GM18873 (cell line): ENCODE data around the gene SHROOM2.

Experiments
- ATAC-seq: cut with Tn5 transposase; IDR thresholded peaks from one replicate; pipeline ENCODE4 v1.9.1; 2021; ENCODE audit warnings: mild to moderate bottlenecking, moderate library complexity, moderate number of reproducible peaks; ENCODE audit not compliant: unreplicated experiment, low FRiP score

Gene SHROOM2

DNA sequence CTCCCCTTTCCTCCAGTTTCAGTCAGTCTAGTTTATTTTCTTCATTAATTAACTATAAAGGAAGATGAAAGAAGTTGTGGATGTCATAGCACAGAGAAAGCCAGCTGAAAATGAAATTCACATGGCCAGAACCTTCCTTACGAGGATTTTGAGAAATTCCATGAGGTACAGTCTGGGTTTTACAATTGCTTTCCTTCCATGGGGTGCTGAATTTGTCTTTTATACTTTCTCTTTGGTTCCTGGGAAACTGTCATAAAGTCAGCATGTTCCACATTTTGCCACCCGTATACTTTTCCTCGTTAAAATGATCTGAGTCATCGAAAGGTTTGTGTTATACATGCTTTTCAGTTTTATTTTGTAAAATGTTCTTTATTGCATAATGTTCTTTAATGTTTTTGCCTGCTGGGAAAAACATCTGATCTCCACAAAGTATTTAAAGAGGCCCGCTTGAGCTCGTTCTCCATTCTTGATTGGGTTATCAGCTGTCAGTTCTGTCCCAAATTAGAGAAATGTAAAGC, 102.8 kb downstream of the SHROOM2 start:
- no peak for ATAC-seq

DNA sequence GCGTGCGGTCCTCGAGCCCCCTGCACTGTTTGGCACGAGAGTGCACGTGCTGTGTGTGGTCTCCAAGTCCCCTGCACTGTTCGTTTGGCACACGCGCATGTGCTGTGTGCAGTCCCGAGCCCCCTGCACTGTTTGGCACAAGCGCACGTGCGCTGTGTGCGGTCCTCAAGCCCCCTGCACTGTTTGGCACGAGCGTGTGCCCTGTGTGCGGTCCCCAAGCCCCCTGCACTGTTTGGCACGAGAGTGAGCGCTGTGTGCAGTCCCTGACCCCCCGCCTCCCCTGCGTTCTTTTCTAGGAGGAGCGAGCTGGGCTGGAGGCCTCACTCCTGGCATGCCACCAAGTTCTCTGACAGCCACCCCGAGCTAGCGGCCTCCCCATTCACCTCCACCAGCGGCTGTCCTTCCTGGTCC, 104.5 kb downstream of the SHROOM2 start:
- ATAC-seq = no peak

GRCh38 chrX:9895225-9895912, 109.1 kb downstream of the SHROOM2 start:
- no peak for ATAC-seq

DNA sequence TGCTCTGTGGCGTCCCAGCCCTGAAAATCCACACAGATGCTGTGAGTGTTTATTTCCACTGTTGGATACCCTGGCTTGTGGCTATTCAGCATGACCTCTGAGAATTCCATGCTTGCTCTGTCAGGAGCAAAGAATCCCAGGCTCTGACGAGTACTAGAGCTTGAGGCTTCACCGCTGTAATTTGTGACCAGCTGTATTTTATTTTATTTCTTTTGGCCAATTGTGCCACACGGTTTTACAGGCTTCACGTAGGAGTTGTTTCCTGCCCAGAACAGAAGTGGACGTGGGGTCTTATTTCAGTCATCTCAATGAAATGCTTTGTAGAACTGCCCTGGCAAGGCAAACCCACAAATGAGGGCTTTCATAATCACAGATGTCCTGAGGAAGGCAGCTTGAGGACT, 111.5 kb downstream of the SHROOM2 start:
- no peak for ATAC-seq

DNA sequence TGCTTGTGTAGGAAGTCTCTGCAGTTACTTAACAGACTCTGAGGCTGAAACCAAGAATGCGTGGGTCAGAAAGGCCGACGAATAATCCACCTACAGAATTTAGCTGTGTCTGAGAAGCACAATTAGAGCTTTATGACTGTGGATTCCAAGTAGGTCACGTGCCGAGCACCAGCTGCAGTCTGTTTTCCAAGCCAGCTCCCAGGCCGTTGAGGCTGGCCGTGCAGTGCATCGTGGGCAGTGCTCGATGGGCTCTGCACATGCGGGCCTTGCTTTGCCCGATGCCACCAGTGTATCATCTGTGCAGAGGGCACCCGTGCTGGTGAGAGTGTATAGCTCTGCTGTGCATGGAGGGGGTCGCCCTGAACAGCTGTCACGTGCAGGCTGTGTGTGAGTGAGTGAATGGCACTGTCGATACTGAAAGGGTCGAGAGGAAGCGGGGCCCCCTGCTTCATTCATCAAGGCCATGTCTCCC, 113.4 kb downstream of the SHROOM2 start:
- ATAC-seq = no peak

DNA sequence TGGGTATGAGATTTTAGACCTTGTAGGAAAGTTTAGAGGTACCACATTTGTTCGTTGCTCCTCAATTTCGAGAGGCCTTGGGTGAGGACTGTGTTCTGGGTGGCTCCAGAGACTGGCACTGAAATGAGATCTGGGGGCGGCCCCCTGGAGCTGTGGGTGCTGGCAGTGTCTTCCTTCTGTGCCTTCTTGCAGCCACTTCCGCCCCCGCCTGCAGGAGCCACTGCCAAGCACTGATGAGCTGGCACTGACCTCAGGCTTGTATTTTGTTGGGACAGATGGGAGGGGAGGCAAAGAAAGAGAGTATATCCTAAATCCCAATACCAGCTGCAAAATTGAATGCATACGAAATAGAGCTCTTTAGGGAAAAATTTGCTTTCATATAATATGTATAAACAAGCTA, 116.4 kb downstream of the SHROOM2 start:
- ATAC-seq = no peak

- ATAC-seq = no peak
These were observed 116.9 kb downstream of the SHROOM2 start for GRCh38 chrX:9903146-9903545.

DNA sequence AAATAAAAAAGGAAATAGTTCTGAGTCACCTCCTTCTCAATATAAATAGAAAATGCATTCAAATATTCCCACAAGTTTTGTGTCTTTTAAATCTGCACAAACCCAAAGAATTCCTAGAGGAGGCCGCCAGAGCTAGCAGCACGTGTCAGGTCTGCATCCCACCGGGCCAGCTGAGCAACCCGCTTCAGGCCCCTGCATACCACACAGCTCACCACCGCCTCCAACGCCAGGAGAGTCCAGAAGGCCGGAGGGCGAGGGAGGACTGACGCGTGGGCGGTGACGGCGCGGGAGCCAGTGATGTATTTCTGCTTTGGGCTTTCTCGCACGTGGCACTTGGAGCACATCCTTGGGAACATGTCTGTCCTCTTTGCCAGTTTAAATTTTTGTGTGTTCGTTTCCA, 119.1 kb downstream of the SHROOM2 start:
- no peak for ATAC-seq

DNA sequence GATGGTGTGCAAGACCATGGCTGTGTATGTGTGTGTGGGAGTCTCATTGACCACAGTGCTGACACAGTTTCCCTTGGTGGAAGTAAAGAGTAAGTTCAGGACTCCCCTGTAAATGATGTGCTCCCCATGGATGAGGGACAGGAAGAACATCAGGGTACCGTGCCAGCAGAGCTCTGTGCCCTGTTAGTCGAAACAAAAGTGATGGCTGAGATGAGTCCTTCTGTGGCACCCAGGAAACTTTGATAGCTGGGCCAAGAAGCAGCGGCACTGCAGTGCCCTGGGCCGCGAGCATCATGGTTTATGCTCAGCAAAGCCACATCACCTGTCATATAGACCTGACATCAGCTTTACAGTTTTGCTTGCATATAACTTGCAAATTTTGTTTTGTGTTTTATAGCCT, 119.5 kb downstream of the SHROOM2 start:
- no peak for ATAC-seq

- ATAC-seq = no peak
These were observed 120.7 kb downstream of the SHROOM2 start for GRCh38 chrX:9906919-9907318.

GRCh38 chrX:9907645-9908387, 121.6 kb downstream of the SHROOM2 start:
- no peak for ATAC-seq

DNA sequence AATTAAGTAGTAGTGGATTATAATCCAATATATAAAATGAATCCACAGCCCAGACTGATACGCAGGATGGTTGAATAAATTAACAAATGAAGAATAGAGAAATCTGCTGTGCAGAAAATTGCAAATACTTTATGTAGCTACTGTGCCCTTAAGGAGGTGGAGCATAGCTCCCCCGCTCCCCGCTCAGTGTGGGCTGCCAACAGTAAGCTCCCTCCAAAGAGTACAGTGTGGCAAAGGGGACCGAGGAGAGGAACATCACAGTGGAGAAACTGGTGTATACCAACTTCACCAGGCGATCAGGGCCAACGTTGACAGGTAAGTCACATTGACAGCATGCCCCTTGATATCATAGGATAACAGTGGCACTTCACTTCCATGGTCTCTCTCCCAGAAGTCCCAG, 123.0 kb downstream of the SHROOM2 start:
- ATAC-seq = no peak

- no peak for ATAC-seq
These were observed 125.3 kb downstream of the SHROOM2 start for GRCh38 chrX:9911487-9911886.

GRCh38 chrX:9912351-9913145, 126.3 kb downstream of the SHROOM2 start:
- no peak for ATAC-seq

DNA sequence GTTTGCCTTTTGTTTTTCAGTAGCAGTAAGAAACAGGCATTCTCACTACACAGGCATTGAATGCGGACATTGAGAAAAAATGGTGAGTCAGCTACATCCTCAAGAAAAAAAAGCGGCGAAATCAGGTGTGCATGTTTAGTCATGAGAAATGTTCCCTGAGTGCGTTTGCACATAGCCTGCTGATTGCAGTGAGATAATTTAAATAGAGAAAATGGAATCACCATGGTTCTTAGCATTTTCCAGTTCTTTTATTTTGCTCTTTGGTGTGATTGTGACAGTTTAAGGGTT, 126.9 kb downstream of the SHROOM2 start:
- no peak for ATAC-seq

GRCh38 chrX:9917861-9918260, 131.6 kb downstream of the SHROOM2 start:
- ATAC-seq = no peak

DNA sequence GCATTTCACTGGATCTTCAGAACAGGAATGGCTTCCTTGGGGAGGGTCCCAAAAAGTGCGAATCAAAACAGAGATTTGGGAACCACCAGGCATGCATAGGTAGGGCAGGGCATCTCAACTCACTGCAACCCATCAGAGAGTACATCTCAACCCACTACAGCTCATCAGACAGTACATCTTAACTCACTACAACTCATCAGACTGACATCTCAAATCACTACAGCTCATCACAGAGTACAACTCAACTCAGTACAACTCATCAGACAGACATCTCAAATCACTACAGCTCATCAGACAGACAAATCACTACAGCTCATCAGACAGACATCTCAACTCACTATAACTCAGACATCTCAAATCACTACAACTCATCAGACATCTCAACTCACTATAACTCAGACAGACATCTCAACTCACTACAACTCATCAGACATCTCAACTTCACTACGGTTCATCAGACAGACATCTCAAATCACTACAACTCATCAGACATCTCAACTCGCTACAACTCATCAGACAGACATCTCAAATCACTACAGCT, 133.5 kb downstream of the SHROOM2 start:
- no peak for ATAC-seq

- no peak for ATAC-seq
These were observed 135.2 kb downstream of the SHROOM2 start for GRCh38 chrX:9921407-9921806.

GRCh38 chrX:9923357-9923756, 137.1 kb downstream of the SHROOM2 start:
- ATAC-seq = no peak

DNA sequence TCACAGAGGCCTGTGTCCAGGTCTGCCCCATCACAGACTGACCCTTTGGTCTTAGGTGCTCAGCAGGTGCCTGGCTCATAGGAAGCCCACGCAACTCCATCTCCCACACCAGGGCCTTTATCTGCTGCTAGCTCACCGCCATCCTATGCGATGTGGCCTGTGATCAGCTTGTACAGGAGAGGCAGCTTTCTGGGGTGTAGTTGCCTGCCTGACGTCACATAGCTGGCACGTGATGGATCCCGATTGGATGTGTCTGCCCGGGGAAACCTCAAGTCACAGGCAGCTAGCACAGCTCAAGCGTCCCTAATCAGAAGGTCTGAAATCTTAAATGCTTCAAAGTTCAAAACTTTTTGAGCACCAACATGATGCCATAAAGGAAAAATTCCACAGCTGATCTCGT, 139.8 kb downstream of the SHROOM2 start:
- no peak for ATAC-seq
